ENCODE results near the gene CTNNB1. TPM values are rescaled to one million over a fixed set of nuclear protein-coding genes. Genes with fewer than 3 reads are reported as not detected.
A peak's percentile ranks its signal among the peaks of the same experiment; 100 is the strongest.
"Not testable (repeated sequence)": the region's sequence is repeated elsewhere in the genome, so short reads cannot be mapped to it uniquely, and the experiment has no call there.

Gene CTNNB1
- polyA plus RNA-seq, 3 donors from 2014 or later: 35.4 to 85.5 (median 70.4) TPM

DNA sequence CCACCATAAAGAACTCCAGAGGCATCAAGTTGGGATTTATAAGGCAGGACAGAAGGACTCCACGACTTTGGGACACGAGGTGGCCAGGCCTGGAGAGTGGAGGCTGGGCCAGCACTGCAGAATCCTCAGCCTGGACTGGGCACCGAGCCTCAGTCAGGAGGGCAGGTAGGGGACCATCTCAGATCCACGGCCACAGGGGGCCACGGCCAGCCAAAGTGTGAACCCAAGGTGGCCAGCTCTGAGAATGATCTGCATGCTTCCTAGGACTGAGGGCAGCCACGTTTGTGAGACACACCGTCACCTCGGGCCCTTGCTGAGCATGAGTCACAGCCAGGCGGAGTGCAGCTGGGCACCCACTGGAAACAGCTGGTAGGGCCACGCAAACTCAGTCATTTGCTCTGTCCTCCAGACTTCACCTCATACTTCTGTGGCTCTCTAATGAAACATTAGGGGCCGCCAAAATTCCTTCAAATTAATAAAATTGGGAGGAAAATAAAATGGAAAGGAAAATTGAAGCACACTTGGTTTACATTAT lies 65.8 kb downstream of the CTNNB1 start:
- H3K4me1 Mint-ChIP-seq: no peaks in the 10 kb centered on the region
- H3K9me3 Mint-ChIP-seq: no peaks in the 10 kb centered on the region
- no peak for DNase-seq
- H3K36me3 Mint-ChIP-seq: peaks cover 0 to 4% (median 3%) of the 10 kb centered on the region in 3 donors
- H3K27me3 Mint-ChIP-seq (ENCODE audit: low read depth in 3 of 3): peaks cover 0 to 1% (median 0%) of the 10 kb centered on the region in 3 donors
- no peak overlapping the region for H3K4me3 Mint-ChIP-seq
- H3K27ac Mint-ChIP-seq: no peak overlapping the region

DNA sequence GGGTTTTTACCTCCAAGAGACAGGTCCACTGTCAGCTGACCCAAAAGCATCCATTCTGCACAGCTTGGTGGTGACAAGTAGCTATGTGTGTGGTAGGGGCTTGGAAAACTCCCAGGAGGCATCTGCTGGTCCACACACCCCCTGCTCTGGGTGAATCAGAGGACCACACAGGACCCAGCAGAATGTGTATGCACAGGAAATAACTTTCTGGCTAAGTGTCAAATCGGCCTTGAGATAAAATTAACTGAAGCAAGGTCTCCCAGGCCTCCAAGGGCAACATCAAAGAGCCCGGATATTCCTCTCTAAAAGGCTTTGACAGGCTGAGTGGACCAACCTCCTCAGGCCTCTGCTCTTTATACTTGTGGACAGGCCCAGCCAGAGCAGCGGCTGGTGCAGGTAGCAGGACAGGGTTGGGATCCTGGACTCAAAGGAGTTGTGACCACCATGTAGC lies 66.5 kb downstream of the CTNNB1 start:
- no peaks in the 10 kb centered on the region for H3K4me1 Mint-ChIP-seq
- no peak for DNase-seq
- no peak overlapping the region for H3K27ac Mint-ChIP-seq
- peaks cover 0 to 4% (median 0%) of the 10 kb centered on the region in 3 donors for H3K36me3 Mint-ChIP-seq
- no peak overlapping the region for H3K4me3 Mint-ChIP-seq
- peaks cover 0 to under 1% (median 0%) of the 10 kb centered on the region in 3 donors for H3K27me3 Mint-ChIP-seq (ENCODE audit: low read depth in 3 of 3)
- no peaks in the 10 kb centered on the region for H3K9me3 Mint-ChIP-seq

DNA sequence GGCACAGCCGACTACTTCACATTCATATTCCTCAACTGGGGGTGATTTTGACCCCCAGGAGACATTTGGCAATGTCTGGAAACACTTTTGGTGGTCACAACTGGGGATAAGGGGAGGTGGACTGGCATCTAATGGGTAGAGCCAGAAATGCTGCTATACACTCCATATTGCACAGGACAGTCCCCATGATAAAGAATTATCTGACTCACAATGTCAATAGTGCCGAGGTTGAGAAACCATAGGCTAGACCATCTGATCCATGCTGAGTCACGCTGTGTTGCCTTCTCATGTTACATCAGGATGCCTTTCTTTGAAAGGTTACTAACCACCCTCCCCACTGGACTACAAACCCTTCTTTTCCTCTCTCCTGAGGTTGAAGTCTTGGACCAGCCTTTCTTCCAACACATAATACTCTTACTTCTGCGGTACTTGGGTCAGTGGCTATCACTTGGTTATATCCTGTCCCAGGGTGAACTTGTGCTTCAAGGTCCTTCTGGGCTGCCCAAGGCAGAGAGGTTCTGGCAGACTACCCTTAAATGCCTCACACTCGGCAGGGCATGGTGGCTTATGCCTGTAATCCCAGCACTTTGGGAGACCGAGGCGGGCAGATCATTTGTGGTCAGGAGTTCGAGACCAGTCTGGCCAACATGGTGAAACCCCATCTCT lies 68.8 kb downstream of the CTNNB1 start:
- no peak overlapping the region for H3K27ac Mint-ChIP-seq
- H3K4me3 Mint-ChIP-seq: no peak overlapping the region
- H3K27me3 Mint-ChIP-seq (ENCODE audit: low read depth in 3 of 3): no peaks in the 10 kb centered on the region
- peaks cover 4 to 7% (median 6%) of the 10 kb centered on the region in 3 donors for H3K36me3 Mint-ChIP-seq
- no peak for DNase-seq
- H3K4me1 Mint-ChIP-seq: no peaks in the 10 kb centered on the region
- peaks cover 0 to 7% (median 3%) of the 10 kb centered on the region in 6 donors for H3K9me3 Mint-ChIP-seq

DNA sequence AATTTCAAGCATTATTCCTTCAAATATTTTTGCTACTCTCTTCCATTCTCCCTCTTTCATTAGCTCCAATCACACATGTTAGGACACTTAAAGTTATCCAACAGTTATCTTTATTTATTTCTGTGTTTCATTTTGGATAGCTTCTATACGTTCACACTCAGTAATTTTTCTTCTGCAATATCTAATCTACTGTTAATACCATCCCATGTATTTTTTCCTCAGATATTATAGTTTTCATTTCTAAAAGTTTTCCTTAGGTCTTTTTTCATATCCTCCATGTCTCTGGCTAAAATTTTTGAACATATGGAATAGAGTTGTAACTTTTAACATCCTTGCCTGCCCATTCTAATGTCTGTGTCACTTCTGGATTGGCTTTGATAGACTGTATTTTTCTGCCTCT lies 73.4 kb downstream of the CTNNB1 start:
- Mint-ChIP-seq H3K4me1 (no peaks in the 10 kb centered on the region), H3K27me3 (ENCODE audit: low read depth in 3 of 3) (peaks cover 0 to 5% (median 0%) of the 10 kb centered on the region in 3 donors), H3K9me3 (peaks cover 0 to 11% (median 3%) of the 10 kb centered on the region in 6 donors), H3K4me3 (no peak overlapping the region), H3K36me3 (peaks cover 5 to 9% (median 6%) of the 10 kb centered on the region in 3 donors), H3K27ac (no peak overlapping the region)
- DNase-seq: no peak

DNA sequence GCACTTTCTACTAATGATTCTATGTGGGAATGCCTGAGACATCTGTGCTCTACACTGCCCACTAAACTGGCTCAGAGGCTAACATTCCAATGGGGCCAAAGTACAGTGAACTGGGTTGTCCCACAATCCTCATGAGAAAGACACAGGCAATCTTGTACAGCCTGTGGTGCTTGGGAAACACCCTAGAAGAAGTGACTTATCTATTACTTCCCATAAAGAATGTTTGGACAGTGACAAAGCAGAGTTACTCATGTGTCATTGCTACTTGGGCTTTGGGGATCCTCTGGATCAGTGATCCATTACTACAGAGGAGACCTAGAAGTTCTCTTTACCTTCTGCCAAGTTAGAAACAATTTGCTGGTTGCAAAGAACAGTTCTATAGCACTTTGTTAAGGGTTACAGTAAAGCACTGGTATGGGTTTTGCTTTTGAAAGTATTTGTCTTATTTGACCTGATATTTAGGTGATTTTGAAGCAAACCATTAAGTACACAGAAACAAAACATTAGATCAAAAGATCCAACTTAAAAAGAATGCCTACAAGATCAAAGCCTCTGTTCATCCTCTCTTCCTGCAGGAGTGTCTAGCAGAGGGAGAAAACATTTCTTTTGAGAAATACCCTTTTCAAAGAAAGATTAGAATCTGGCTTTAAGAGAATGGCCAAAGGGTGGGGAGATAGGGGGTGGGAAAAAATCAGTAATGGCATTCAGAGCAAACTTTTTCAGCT lies 75.8 kb downstream of the CTNNB1 start:
- Mint-ChIP-seq H3K36me3 (peaks cover 5 to 9% (median 6%) of the 10 kb centered on the region in 3 donors), H3K4me1 (no peaks in the 10 kb centered on the region), H3K9me3 (peaks cover 0 to 11% (median 3%) of the 10 kb centered on the region in 6 donors), H3K27ac (no peak overlapping the region), H3K4me3 (no peak overlapping the region), H3K27me3 (ENCODE audit: low read depth in 3 of 3) (peaks cover 0 to 5% (median 3%) of the 10 kb centered on the region in 3 donors)
- DNase-seq: no peak

DNA sequence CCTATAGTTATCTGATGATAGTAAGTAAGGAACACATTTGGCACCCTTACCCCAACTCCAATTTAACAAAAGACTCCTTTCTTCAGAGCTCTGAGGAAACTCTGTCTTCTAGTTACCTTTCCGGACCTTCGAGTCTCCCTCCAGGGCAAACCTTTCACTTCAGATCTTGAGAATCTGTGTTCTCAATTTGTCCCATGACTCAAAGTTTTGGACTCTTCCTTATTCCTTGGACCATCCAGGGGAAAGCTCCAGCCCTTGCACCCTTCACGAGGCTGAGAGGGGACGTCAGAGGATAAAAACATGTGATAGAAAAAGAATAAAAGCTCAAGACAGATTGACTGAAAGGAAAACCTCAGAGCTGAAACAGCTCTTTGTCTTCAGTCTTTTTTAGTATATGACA lies 76.9 kb downstream of the CTNNB1 start:
- H3K4me3 Mint-ChIP-seq: no peak overlapping the region
- no peak for DNase-seq
- peaks cover 3 to 7% (median 3%) of the 10 kb centered on the region in 3 donors for H3K27me3 Mint-ChIP-seq (ENCODE audit: low read depth in 3 of 3)
- H3K36me3 Mint-ChIP-seq: peaks cover 5 to 9% (median 6%) of the 10 kb centered on the region in 3 donors
- H3K27ac Mint-ChIP-seq: no peak overlapping the region
- H3K9me3 Mint-ChIP-seq: peaks cover 0 to 11% (median 5%) of the 10 kb centered on the region in 6 donors
- H3K4me1 Mint-ChIP-seq: no peaks in the 10 kb centered on the region

DNA sequence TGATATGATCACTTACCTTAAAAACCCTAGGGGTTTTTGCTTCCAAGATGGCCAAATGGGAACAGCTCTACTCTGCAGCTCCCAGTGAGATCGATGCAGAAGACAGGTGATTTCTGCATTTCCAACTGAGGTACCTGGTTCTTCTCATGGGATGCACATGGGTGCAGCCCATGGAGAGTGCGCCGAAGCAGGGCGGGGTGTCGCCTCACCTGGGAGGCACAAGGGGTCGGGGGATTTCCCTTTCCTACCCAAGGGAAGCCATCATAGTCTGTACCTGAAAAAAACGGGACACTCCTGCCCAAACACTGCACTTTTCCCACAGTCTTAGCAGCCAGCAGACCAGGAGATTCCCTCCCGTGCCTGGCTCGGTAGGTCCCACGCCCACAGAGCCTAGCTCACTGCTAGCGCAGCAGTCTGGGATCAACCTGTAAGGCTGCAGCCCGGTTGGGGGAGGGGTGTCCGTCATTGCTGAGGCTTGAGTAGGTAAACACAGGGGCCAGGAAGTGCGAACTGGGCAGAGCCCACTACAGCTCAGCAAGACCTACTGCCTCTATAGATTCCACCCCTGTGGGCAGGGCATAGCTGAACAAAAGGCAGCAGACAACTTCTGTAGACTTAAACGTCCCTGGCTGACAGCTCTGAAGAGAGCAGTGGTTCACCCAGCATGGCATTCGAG lies 78.6 kb downstream of the CTNNB1 start:
- Mint-ChIP-seq H3K4me3 (no peak overlapping the region), H3K36me3 (peaks cover 0 to 5% (median 0%) of the 10 kb centered on the region in 3 donors), H3K4me1 (no peaks in the 10 kb centered on the region), H3K27ac (no peak overlapping the region), H3K9me3 (peaks cover 0 to 6% (median 2%) of the 10 kb centered on the region in 6 donors), H3K27me3 (ENCODE audit: low read depth in 3 of 3) (peaks cover 3 to 7% (median 3%) of the 10 kb centered on the region in 3 donors)
- DNase-seq: no peak

DNA sequence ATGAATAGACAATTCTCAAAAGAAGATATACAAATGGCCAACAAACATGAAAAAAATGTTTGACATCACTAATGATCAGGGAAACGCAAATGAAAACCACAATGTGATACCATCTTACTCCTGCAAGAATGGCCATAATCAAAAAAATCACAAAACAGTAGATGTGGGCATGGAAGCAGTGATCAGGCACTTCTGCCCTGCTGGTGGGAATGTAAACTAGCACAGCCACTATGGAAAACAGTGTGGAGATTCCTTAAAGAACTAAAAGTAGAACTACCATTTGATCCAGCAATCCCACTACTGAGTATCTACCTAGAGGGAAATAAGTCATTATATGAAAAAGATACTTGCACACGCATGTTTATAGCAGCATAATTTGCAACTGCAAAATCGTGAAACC lies 85.6 kb downstream of the CTNNB1 start:
- not testable (repeated sequence) for H3K36me3 Mint-ChIP-seq; H3K27ac Mint-ChIP-seq; H3K4me3 Mint-ChIP-seq; H3K27me3 Mint-ChIP-seq (ENCODE audit: low read depth in 3 of 3); H3K9me3 Mint-ChIP-seq; DNase-seq; H3K4me1 Mint-ChIP-seq

DNA sequence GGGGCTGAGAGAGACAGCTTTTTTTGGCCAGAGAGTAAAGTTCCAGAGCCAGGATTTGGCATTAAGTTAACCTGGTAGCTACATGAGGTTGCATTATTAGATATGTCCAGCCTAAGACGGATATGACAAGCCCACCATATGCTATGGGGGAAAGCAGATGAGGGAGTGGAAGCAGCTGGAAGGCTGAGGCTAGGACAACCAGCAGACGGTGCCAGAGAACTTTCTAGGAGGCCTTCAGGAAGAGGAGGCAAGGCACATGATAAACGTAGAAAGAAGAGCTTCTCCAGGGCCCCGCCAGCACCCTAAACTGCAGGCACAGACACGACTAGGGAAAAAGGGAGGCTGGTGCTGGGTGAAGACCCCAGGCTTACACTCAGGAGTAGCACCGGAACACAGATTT lies 87.0 kb downstream of the CTNNB1 start:
- no peak overlapping the region for H3K4me3 Mint-ChIP-seq

DNA sequence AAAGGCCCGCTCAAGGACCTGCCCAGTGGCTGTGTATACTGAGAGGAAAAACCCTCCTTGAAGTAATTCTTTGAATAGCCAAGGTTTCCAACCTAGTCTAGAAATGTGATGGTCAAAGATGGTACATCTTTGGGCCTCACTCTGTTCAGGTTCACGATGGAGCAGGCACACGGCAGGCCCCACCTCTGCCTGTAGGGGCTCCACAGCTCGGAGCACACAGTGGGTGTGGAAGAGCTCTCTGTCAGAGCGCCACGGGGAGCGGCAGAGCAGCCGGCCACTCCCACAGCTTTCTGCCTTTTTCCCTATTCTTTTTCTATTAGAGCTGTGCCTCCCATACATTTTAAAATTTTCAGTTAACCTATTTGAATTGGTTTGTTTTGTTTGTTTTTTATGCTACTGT lies 89.5 kb downstream of the CTNNB1 start:
- H3K4me1 Mint-ChIP-seq: no peaks in the 10 kb centered on the region
- H3K4me3 Mint-ChIP-seq: no peak overlapping the region
- peaks cover 0 to 2% (median 0%) of the 10 kb centered on the region in 3 donors for H3K27me3 Mint-ChIP-seq (ENCODE audit: low read depth in 3 of 3)
- H3K36me3 Mint-ChIP-seq: no peaks in the 10 kb centered on the region
- no peaks in the 10 kb centered on the region for H3K9me3 Mint-ChIP-seq
- no peak overlapping the region for H3K27ac Mint-ChIP-seq
- DNase-seq: no peak

More for the DNA sequence above, 87.0 kb downstream of the CTNNB1 start:
- no peaks in the 10 kb centered on the region for H3K36me3 Mint-ChIP-seq
- peaks cover 0 to 2% (median 2%) of the 10 kb centered on the region in 3 donors for H3K27me3 Mint-ChIP-seq (ENCODE audit: low read depth in 3 of 3)
- H3K27ac Mint-ChIP-seq: peak overlapping the region in 1 of 6 donors; percentile 15
- H3K4me1 Mint-ChIP-seq: no peaks in the 10 kb centered on the region
- DNase-seq: no peak
- peaks cover 0 to 4% (median under 1%) of the 10 kb centered on the region in 6 donors for H3K9me3 Mint-ChIP-seq

Data from immature natural killer cell (primary cell).